B cell (primary cell): Measurements from ENCODE around the gene YWHAG.

Experiments used
- EZH2 ChIP-seq: IDR thresholded peaks from 2 replicates; pipeline ENCODE4 v1.6.1; 2012; ENCODE audit warnings: borderline replicate concordance, low read depth, mild to moderate bottlenecking, moderate library complexity, low read length; ENCODE audit not compliant: insufficient read depth, poor library complexity, severe bottlenecking
- TF ChIP-seq, protein P1 (sequence below): fragments of 200-600 bp; IDR thresholded peaks from one replicate; pipeline ENCODE4 v1.8.0; 2022; ENCODE audit warnings: antibody characterized with exemption, mild to moderate bottlenecking

DNA sequence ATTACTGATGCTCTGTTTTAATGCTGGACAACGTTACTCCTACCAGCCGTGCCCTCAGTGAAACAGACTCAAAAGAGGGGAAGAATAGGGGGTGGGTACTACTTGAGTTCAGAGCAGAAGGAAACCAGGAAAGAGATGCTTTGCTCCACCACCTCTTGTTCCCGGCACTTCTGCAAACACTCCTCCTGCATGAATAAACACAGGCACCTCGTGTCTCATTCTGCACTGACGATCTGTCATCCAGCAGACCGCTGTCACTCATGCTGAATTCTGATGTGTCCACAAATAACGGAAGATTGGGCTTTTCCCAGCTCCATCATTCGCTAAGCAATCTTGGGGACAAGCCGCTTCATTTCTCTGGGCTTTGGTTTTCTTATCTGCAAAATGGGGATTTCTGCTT, 26.7 kb downstream of the YWHAG start:
- TF ChIP-seq, protein P1, sequence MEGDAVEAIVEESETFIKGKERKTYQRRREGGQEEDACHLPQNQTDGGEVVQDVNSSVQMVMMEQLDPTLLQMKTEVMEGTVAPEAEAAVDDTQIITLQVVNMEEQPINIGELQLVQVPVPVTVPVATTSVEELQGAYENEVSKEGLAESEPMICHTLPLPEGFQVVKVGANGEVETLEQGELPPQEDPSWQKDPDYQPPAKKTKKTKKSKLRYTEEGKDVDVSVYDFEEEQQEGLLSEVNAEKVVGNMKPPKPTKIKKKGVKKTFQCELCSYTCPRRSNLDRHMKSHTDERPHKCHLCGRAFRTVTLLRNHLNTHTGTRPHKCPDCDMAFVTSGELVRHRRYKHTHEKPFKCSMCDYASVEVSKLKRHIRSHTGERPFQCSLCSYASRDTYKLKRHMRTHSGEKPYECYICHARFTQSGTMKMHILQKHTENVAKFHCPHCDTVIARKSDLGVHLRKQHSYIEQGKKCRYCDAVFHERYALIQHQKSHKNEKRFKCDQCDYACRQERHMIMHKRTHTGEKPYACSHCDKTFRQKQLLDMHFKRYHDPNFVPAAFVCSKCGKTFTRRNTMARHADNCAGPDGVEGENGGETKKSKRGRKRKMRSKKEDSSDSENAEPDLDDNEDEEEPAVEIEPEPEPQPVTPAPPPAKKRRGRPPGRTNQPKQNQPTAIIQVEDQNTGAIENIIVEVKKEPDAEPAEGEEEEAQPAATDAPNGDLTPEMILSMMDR: no peak
- no peak for TF ChIP-seq EZH2
